Mononuclear cell (primary cell): ENCODE data around the gene TESK2. TPM values are rescaled to one million over a fixed set of nuclear protein-coding genes. Genes with fewer than 3 reads are reported as not detected.

Experiments
- H3K27me3 ChIP-seq: 2 replicates; pipeline ENCODE4 v1.6.0; 2011; ENCODE audit warnings: low read length, control low read depth; ENCODE audit not compliant: insufficient read depth
- H3K4me1 ChIP-seq: 2 replicates; pipeline ENCODE4 v1.5.1; 2011; ENCODE audit warnings: mild to moderate bottlenecking, low read length, control low read depth; ENCODE audit not compliant: insufficient read depth
- H3K4me3 ChIP-seq: 2 replicates; pipeline ENCODE4 v1.5.1; 2011; ENCODE audit warnings: mild to moderate bottlenecking, low read length, moderate library complexity
- H3K9me3 ChIP-seq: 2 replicates; pipeline ENCODE4 v1.5.1; 2011; ENCODE audit warnings: low read depth, mild to moderate bottlenecking, control low read depth, low read length
- total RNA-seq: library from RNA; depleted of rRNA; stranded (reverse); fragments of >200 nt; gene quantifications from one replicate; pipeline ENCODE4 v1.2.3, GENCODE V29; 2012

TESK2 gene
- total RNA-seq, 1 donor: 4.0 TPM

GRCh38 chr1:45314266-45314665 is 176.7 kb downstream of the TESK2 start:
- H3K4me1 ChIP-seq: no peaks in the 10 kb centered on the region
- H3K9me3 ChIP-seq: no peaks in the 10 kb centered on the region
- no peaks in the 10 kb centered on the region for H3K27me3 ChIP-seq
- no peak overlapping the region for H3K4me3 ChIP-seq

DNA sequence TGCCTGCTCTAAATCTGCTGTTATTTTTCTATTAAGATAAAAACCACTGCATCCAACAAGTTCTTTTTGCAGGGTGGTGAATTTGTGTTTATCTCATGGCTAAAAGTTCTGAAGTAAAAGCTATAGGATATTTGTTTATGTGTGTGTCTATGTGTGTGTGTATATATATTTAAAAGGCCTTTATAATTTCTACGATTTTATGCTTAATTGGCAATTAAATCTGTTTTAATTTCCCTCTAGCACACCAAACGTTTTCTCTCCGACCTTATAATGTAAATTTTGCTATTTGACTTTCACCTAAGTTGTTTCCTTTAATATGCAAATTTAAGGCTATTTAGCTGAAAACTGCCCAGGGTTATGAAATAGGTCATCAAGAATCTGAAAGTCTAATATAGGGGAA is 184.1 kb downstream of the TESK2 start:
- Histone ChIP-seq H3K27me3 (no peaks in the 10 kb centered on the region), H3K9me3 (no peaks in the 10 kb centered on the region), H3K4me1 (peaks cover 16% of the 10 kb centered on the region), H3K4me3 (no peak overlapping the region)

DNA sequence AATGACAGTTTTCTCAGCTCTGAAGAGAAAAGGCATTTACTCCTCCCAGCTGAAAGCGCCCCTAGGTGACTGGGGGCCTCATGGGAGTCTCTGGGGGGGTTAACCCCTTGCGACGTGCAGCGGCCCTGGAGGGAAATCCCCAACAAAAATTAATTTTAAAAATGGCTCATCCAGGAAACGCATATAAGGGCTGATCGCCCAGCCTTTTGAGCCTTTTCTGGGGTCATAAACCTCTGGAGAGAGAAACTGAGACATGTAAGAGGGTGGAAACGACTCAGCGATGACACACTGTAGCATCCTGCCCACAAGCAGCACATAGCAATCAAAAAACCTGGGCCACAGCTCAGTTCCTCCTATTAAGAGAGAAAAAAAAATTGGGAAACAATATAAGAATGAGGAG is 184.6 kb downstream of the TESK2 start:
- H3K4me3 ChIP-seq: no peak overlapping the region
- H3K4me1 ChIP-seq: peaks cover 16% of the 10 kb centered on the region
- no peaks in the 10 kb centered on the region for H3K27me3 ChIP-seq
- no peaks in the 10 kb centered on the region for H3K9me3 ChIP-seq

DNA sequence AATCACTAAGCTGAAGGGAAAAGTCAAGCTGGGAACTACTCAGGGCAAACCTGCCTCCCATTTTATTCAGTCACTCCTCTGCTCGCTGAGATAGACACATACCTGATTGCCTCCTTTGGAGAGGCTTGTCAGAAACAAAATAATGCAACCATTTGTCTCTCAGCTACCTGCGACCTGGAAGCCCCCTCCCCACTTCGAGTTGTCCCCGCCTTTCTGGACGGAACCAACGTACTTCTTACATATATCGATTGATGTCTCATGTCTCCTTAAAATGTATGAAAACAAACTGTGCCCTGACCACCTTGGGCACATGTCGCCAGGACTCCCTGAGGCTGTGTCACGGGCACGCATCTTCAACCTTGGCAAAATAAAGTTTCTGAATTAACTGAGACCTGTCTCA is 185.7 kb downstream of the TESK2 start:
- Histone ChIP-seq H3K9me3 (no peaks in the 10 kb centered on the region), H3K27me3 (no peaks in the 10 kb centered on the region), H3K4me3 (no peak overlapping the region), H3K4me1 (peaks cover 16% of the 10 kb centered on the region)

GRCh38 chr1:45304311-45305081 is 186.5 kb downstream of the TESK2 start:
- Histone ChIP-seq H3K9me3 (no peaks in the 10 kb centered on the region), H3K4me1 (peaks cover 16% of the 10 kb centered on the region), H3K4me3 (peak overlapping the region; percentile 68), H3K27me3 (no peaks in the 10 kb centered on the region)

- peak overlapping the region; percentile 68 for H3K4me3 ChIP-seq
- no peaks in the 10 kb centered on the region for H3K9me3 ChIP-seq
- H3K4me1 ChIP-seq: peaks cover 16% of the 10 kb centered on the region
- no peaks in the 10 kb centered on the region for H3K27me3 ChIP-seq
These were observed 187.2 kb downstream of the TESK2 start for GRCh38 chr1:45303520-45304310.

- H3K4me1 ChIP-seq: peaks cover 16% of the 10 kb centered on the region
- H3K9me3 ChIP-seq: no peaks in the 10 kb centered on the region
- H3K4me3 ChIP-seq: peak overlapping the region; percentile 68
- H3K27me3 ChIP-seq: no peaks in the 10 kb centered on the region
These were observed 188.3 kb downstream of the TESK2 start for GRCh38 chr1:45302505-45303150.

DNA sequence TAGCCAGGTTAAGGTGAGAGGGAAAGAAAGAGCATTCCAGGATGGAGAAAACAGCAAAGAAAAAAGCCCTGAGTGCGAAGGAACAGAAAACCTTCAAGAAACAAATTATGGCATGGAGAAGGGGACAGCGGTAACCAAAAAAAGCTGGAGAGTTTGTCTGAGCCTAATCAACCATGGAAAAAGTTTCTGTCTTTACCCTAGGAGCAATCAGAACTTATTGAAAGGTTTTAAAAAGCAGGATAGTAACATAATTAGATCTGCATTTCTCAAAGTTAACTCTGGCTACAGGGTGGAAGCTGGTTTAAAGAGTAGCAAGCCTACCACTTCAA is 190.3 kb downstream of the TESK2 start:
- H3K4me1 ChIP-seq: peaks cover 16% of the 10 kb centered on the region
- no peaks in the 10 kb centered on the region for H3K27me3 ChIP-seq
- no peaks in the 10 kb centered on the region for H3K9me3 ChIP-seq
- H3K4me3 ChIP-seq: no peak overlapping the region

DNA sequence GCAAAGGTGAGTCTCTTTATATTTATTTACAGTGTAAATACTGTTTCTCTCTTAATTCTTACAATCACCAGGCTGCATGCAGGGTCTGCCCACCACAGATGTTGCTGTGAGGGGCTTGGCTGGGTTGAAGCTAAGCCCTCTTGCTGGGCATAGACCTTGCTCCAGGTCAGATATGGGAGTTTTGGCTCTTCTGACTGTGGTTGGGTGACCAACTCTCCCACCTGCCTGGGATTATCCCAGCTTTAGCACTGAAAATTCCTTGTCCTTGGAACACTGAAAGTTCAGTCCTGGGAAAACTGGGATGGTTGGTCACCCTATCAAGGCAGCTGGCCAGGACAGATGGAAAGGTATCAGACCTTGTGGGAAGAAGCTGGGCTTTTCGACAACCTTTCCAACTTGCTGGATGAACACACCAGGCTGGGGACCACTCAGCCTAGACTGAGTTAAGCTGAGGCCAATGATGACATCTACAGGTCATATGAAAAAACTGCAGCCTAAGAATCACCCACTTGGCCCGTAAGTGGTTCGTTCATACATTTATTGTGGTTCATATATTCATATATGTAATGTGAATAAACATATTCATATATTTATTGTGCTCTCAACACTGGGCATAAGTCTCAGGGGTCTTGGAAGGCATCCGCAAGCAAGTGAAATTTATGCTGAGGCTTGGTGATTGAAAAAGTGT is 190.8 kb downstream of the TESK2 start:
- Histone ChIP-seq H3K9me3 (no peaks in the 10 kb centered on the region), H3K4me3 (no peak overlapping the region), H3K4me1 (peaks cover 16% of the 10 kb centered on the region), H3K27me3 (no peaks in the 10 kb centered on the region)

DNA sequence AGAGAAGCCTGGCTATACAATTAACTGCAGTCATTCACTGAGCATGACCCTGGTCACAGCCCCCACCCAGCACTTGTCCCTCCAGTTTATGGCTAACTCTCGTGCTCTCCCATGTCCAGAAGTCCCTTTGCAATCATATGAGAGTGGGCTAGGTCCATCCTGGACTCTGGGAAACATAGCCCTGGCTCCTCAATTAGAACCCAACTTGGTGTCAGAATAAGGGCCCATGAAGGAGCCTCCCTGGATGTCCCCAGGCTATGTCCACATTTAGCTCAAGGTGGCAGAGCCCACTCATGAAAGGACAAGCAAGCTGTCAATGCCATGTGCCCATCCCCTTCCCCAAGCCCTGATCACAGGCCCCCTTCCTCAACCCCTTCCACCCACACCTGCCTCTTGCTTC is 191.7 kb downstream of the TESK2 start:
- peaks cover 9% of the 10 kb centered on the region for H3K4me1 ChIP-seq
- H3K9me3 ChIP-seq: no peaks in the 10 kb centered on the region
- H3K27me3 ChIP-seq: no peaks in the 10 kb centered on the region
- no peak overlapping the region for H3K4me3 ChIP-seq

- no peaks in the 10 kb centered on the region for H3K9me3 ChIP-seq
- peaks cover 2% of the 10 kb centered on the region for H3K4me1 ChIP-seq
- no peaks in the 10 kb centered on the region for H3K27me3 ChIP-seq
- H3K4me3 ChIP-seq: no peak overlapping the region
These were observed 193.2 kb downstream of the TESK2 start for GRCh38 chr1:45297666-45298356.

Other genes with a start within 250 kb of the TESK2 start
- gene HPDL, start 164.3 kb downstream of the TESK2 start, total RNA-seq: not detected
- gene TOE1, start 151.0 kb downstream of the TESK2 start, total RNA-seq: 28.2 TPM
- 16.4 TPM for gene MUTYH, start 150.7 kb downstream of the TESK2 start, total RNA-seq
- 0.63 TPM for gene CCDC163, start 8.9 kb upstream of the TESK2 start, total RNA-seq
- gene MMACHC, start 9.1 kb upstream of the TESK2 start, total RNA-seq: 0.10 TPM
- 27.7 TPM for gene PRDX1, start 30.7 kb upstream of the TESK2 start, total RNA-seq
- gene AKR1A1, start 59.7 kb upstream of the TESK2 start, total RNA-seq: 37.3 TPM
- gene NASP, start 92.9 kb upstream of the TESK2 start, total RNA-seq: 43.1 TPM
- 2.6 TPM for gene CCDC17, start 132.9 kb upstream of the TESK2 start, total RNA-seq
- gene GPBP1L1, start 195.4 kb upstream of the TESK2 start, total RNA-seq: 141 TPM
- gene TMEM69, start 197.0 kb upstream of the TESK2 start, total RNA-seq: 16.0 TPM